Measurements from ENCODE around the gene STOML1.

- TF ChIP-seq EZH2 (IDR thresholded peaks at IDR 0.05) (no peak), POLR2AphosphoS5 (IDR thresholded peaks at IDR 0.05; ENCODE audit: borderline replicate concordance, low read depth, low read length) (no peak), FOXP2 (optimal IDR thresholded peaks at IDR 0.05; ENCODE audit: control extremely low read depth, extremely low read length, insufficient read depth) (no peak)
Measured at GRCh38 chr15:73934281-73934680, 57.8 kb downstream of the STOML1 start.

Measured in SK-N-MC (cell line).